Spleen (tissue), 7 donors: ENCODE data around the gene NMU.

Experiments
- CTCF ChIP-seq, 11 experiments: fragments of 200-600 bp in 7 of 11; fragments of 450-650 bp in 4 of 11; sonication (generic) in 4 of 11; IDR thresholded peaks in 8 of 11; conservative IDR thresholded peaks in 3 of 11; 1 replicate in 7 of 11; 2 replicates in 4 of 11; pipeline versions ENCODE4 v1.4.0 to v1.8.0; 2016 to 2021; ENCODE audit warnings: antibody characterized with exemption in 11 of 11, inconsistent platforms in 4 of 11, mild to moderate bottlenecking in 1 of 11
- POLR2A ChIP-seq, 3 donors: fragments of 450-650 bp; IDR thresholded peaks; one replicate each; pipeline ENCODE4 v1.5.1; 2017; ENCODE audit warnings: antibody characterized with exemption in 3 of 3, mild to moderate bottlenecking in 1 of 3
- donor health status: DM: no; HTN: no; CAD: no; lungs with moderate emphysema.
- donor health status: DM: no; HTN: no; CAD: no.
- donor health status: DM: no; HTN: no; CAD: no.

GRCh38 chr4:55592014-55592413 lies 44.1 kb downstream of the NMU start, which contains the start of gene PDCL2:
- no peak for TF ChIP-seq CTCF (IDR thresholded peaks at IDR 0.05 in 8 of 11, conservative IDR thresholded peaks at IDR 0.05 in 3 of 11)
- TF ChIP-seq POLR2A (IDR thresholded peaks at IDR 0.05): no peak
